Gastrocnemius medialis (tissue), 4 donors: ENCODE results near the gene PRKN.

Source experiments
- CTCF ChIP-seq, 5 experiments: fragments of 450-650 bp in 3 of 5; fragments of 200-600 bp in 2 of 5; sonication (generic) in 2 of 5; IDR thresholded peaks in 4 of 5; conservative IDR thresholded peaks in 1 of 5; 1 replicate in 4 of 5; 2 replicates in 1 of 5; pipeline ENCODE4 v1.5.1; 2016 to 2019; ENCODE audit warnings: antibody characterized with exemption in 5 of 5, mild to moderate bottlenecking in 3 of 5, moderate library complexity in 3 of 5
- POLR2A ChIP-seq, 2 donors: fragments of 450-650 bp; IDR thresholded peaks; one replicate each; pipeline ENCODE4 v1.6.1; 2017; ENCODE audit warnings: antibody characterized with exemption in 2 of 2, mild to moderate bottlenecking in 2 of 2, moderate library complexity in 2 of 2

GRCh38 chr6:161486361-161487216, 1241.0 kb downstream of the PRKN start:
- TF ChIP-seq POLR2A (IDR thresholded peaks at IDR 0.05): no peak
- TF ChIP-seq CTCF (IDR thresholded peaks at IDR 0.05 in 4 of 5, conservative IDR thresholded peaks at IDR 0.05 in 1 of 5): no peak
